Caco-2 (cell line): Measurements from ENCODE around the gene FHOD3. TPM values are rescaled to one million over a fixed set of nuclear protein-coding genes. Genes with fewer than 3 reads are reported as not detected.

ENCODE experiments used
- BruUV-seq: library from RNA; stranded (reverse); fragments of 400-500 nt; replicated peaks from 2 replicates; lab custom pipeline; 2021; lab: Mats Ljungman, UMichigan
- CTCF ChIA-PET: fragments of 300-600 bp; sonication (Branson Sonifier 250); formaldehyde crosslinking; loops from one replicate; lab custom pipeline; 2022; ENCODE audit warnings: antibody characterized with exemption; lab: Charles Lee
- POLR2A ChIA-PET: fragments of 300-600 bp; sonication (Branson Sonifier 250); formaldehyde crosslinking; loops from one replicate; lab custom pipeline; 2022; ENCODE audit warnings: antibody characterized with exemption; lab: Charles Lee
- DNase-seq, 2 experiments: peaks; one replicate each; pipeline versions ENCODE4 v3.0.0 to v3.0.0-alpha.2; 2020 to 2022
- H3K27me3 ChIP-seq: replicated peaks from 2 replicates; pipeline ENCODE4 v1.6.0; 2011; ENCODE audit warnings: low read length; ENCODE audit not compliant: control insufficient read depth, insufficient read depth
- H3K36me3 ChIP-seq: 2 replicates; pipeline ENCODE4 v1.5.1; 2011; ENCODE audit warnings: low read length; ENCODE audit not compliant: control insufficient read depth, insufficient read depth
- H3K4me1 ChIP-seq: fragments of 250-450 bp; sonication (Bioruptor Pico); 2 replicates; pipeline ENCODE4 v1.5.1; 2020; ENCODE audit warnings: mild to moderate bottlenecking
- H3K4me3 ChIP-seq: 2 replicates; pipeline ENCODE4 v1.5.1; 2011; ENCODE audit warnings: low read depth, mild to moderate bottlenecking, control low read depth, low read length
- H3K9me3 ChIP-seq: fragments of 250-450 bp; sonication (Bioruptor Pico); 2 replicates; pipeline ENCODE4 v1.5.1; 2020; ENCODE audit warnings: mild to moderate bottlenecking, moderate library complexity
- H3K27ac Mint-ChIP-seq: one replicate; pipeline ENCODE4 v1.8.0; 2022; ENCODE audit warnings: mixed read lengths; ENCODE audit not compliant: unreplicated experiment
- H3K27me3 Mint-ChIP-seq: one replicate; pipeline ENCODE4 v1.8.0; 2022; ENCODE audit warnings: mixed read lengths; ENCODE audit not compliant: insufficient read depth, unreplicated experiment
- H3K36me3 Mint-ChIP-seq: one replicate; pipeline ENCODE4 v1.8.0; 2022; ENCODE audit warnings: mild to moderate bottlenecking, mixed read lengths; ENCODE audit not compliant: insufficient read depth, unreplicated experiment
- H3K4me1 Mint-ChIP-seq: one replicate; pipeline ENCODE4 v1.8.0; 2022; ENCODE audit warnings: low read depth, mixed read lengths; ENCODE audit not compliant: unreplicated experiment
- H3K4me3 Mint-ChIP-seq: one replicate; pipeline ENCODE4 v1.8.0; 2022; ENCODE audit warnings: mild to moderate bottlenecking, moderate library complexity, mixed read lengths; ENCODE audit not compliant: unreplicated experiment
- H3K9me3 Mint-ChIP-seq: one replicate; pipeline ENCODE4 v1.8.0; 2022; ENCODE audit warnings: mixed read lengths; ENCODE audit not compliant: unreplicated experiment
- CTCF ChIP-seq, 2 experiments: fragments of 200-600 bp in 1 of 2; IDR thresholded peaks; 1 replicate in 1 of 2; 2 replicates in 1 of 2; pipeline versions ENCODE4 v1.5.1 to v1.8.0; 2011 to 2022; ENCODE audit warnings: antibody characterized with exemption in 1 of 2, control low read depth in 1 of 2, inconsistent platforms in 1 of 2, low read depth in 1 of 2, low read length in 1 of 2, mild to moderate bottlenecking in 1 of 2, moderate library complexity in 1 of 2; ENCODE audit not compliant: insufficient read depth in 1 of 2, severe bottlenecking in 1 of 2, unreplicated experiment in 1 of 2
- intact Hi-C: fragments of 100-400 bp; cut with micrococcal nuclease; formaldehyde crosslinking; loops from one replicate; pipeline ENCODE4 v1.10.0; 2022; ENCODE audit not compliant: unreplicated experiment
- total RNA-seq: library from RNA; stranded (reverse); gene quantifications from 2 replicates; pipeline ENCODE4 v1.2.3, GENCODE V29; 2022

FHOD3 gene
- total RNA-seq, 1 experiment from 2014 or later, result not detected

DNA sequence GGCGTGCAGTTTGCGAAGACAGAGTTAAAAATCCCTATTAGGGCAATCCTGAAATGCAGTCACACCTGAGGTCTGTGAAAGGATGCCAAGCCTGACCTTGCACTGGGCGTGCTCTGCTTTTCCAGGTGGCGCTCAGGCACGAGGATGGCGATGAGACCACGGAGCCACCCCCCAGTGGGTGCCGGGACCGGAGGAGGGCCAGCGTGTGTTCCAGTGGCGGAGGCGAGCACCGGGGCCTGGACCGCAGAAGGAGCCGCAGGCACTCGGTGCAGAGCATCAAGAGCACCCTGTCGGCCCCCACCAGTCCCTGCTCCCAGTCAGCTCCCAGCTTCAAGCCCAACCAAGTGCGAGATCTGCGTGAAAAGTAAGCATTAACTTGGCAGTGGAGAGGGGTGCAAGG lies 327.9 kb downstream of the FHOD3 start:
- H3K27ac Mint-ChIP-seq, result no peak overlapping the region

DNA sequence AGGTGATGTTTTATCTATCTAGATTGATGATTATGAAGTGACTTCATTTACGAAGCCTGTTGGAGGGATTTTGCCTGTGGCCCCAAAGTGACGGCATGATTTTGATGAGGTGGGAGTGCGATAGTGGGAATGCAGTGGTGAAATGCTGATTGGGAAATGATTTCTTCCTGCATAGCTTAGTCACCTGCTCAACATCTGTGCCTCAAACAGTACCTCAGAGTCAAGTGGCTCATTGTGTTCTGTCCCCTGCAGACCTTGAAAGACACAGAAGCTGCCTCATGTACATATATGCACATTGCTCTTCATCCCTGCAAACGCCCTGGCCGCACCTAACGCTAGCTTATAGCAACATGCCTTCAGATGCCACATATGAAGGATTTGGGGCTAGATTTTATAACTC lies 330.1 kb downstream of the FHOD3 start:
- H3K36me3 ChIP-seq, result no peaks in the 10 kb centered on the region
- Mint-ChIP-seq H3K4me3 (no peak overlapping the region), H3K4me1 (no peaks in the 10 kb centered on the region), H3K9me3 (no peaks in the 10 kb centered on the region), H3K27ac (no peak overlapping the region), H3K27me3 (peaks cover 9% of the 10 kb centered on the region), H3K36me3 (no peaks in the 10 kb centered on the region)
- H3K4me3 ChIP-seq, result no peak overlapping the region
- BruUV-seq, result no TSS peak
- H3K27me3 ChIP-seq, result no peaks in the 10 kb centered on the region
- CTCF ChIA-PET, result no interaction called here
- H3K9me3 ChIP-seq, result no peaks in the 10 kb centered on the region
- no peak for DNase-seq
- POLR2A ChIA-PET, result no interaction called here
- intact Hi-C loops, result no loop called here
- no peak for TF ChIP-seq CTCF (IDR thresholded peaks at IDR 0.05; ENCODE audit: insufficient read depth in 1 of 2, low read depth in 1 of 2, low read length in 1 of 2, severe bottlenecking in 1 of 2, unreplicated experiment in 1 of 2)
- no peaks in the 10 kb centered on the region for H3K4me1 ChIP-seq

More for the DNA sequence above, 327.9 kb downstream of the FHOD3 start:
- H3K36me3 ChIP-seq, result no peaks in the 10 kb centered on the region
- Mint-ChIP-seq H3K9me3 (no peaks in the 10 kb centered on the region), H3K27me3 (peaks cover 9% of the 10 kb centered on the region), H3K36me3 (no peaks in the 10 kb centered on the region), H3K4me1 (no peaks in the 10 kb centered on the region), H3K4me3 (no peak overlapping the region)
- no peak for DNase-seq
- H3K4me1 ChIP-seq, result no peaks in the 10 kb centered on the region
- no peak for TF ChIP-seq CTCF (IDR thresholded peaks at IDR 0.05; ENCODE audit: insufficient read depth in 1 of 2, low read depth in 1 of 2, low read length in 1 of 2, severe bottlenecking in 1 of 2, unreplicated experiment in 1 of 2)
- CTCF ChIA-PET, result no interaction called here
- no TSS peak for BruUV-seq
- no peaks in the 10 kb centered on the region for H3K9me3 ChIP-seq
- POLR2A ChIA-PET, result no interaction called here
- H3K4me3 ChIP-seq, result no peak overlapping the region
- no peaks in the 10 kb centered on the region for H3K27me3 ChIP-seq
- intact Hi-C loops, result no loop called here

- H3K9me3 Mint-ChIP-seq, result no peaks in the 10 kb centered on the region
- no peaks in the 10 kb centered on the region for H3K4me1 Mint-ChIP-seq
- H3K27me3 Mint-ChIP-seq, result peaks cover 7% of the 10 kb centered on the region
- no peak overlapping the region for H3K27ac Mint-ChIP-seq
- Histone ChIP-seq H3K27me3 (no peaks in the 10 kb centered on the region), H3K36me3 (no peaks in the 10 kb centered on the region), H3K4me3 (no peak overlapping the region), H3K4me1 (no peaks in the 10 kb centered on the region), H3K9me3 (no peaks in the 10 kb centered on the region)
- intact Hi-C loops, result no loop called here
- no peak overlapping the region for H3K4me3 Mint-ChIP-seq
- no peak for DNase-seq
- BruUV-seq, result no TSS peak
- no peak for TF ChIP-seq CTCF (IDR thresholded peaks at IDR 0.05; ENCODE audit: insufficient read depth in 1 of 2, low read depth in 1 of 2, low read length in 1 of 2, severe bottlenecking in 1 of 2, unreplicated experiment in 1 of 2)
- ChIA-PET POLR2A (no interaction called here), CTCF (no interaction called here)
- no peaks in the 10 kb centered on the region for H3K36me3 Mint-ChIP-seq
Observed at GRCh38 chr18:36628435-36629137, 331.1 kb downstream of the FHOD3 start.
